ENCODE data around the gene DPYSL3. TPM values are rescaled to one million over a fixed set of nuclear protein-coding genes. Genes with fewer than 3 reads are reported as not detected.

Gene DPYSL3
- total RNA-seq, 2 donors from 2014 or later = 6.5 to 10.5 TPM

DNA sequence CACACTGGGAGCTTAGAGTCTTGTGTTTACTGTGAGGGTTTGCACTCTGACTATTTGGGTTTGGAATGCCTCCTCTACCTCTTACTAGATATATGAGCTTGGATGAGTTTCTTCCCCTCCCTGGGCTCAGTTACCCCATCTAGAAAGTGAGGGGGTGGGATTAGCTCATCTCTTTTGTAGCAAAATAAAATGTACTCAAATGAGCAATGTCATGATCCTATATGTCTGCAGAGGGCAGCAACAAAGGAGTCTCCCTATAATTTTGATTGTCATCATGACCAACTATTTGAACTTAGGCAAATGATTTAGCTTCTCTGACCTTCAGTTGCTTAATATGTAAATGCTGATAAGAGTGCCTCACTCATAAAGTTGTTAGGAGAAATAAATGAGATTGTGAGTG lies 109.0 kb downstream of the DPYSL3 start:
- Histone ChIP-seq H3K4me3 (no peak overlapping the region), H3K27me3 (no peaks in the 10 kb centered on the region), H3K36me3 (replicated peaks in 1 of 2; ENCODE audit: insufficient read depth in 1 of 2, low read depth in 2 of 2) (no peaks in the 10 kb centered on the region), H3K27ac (no peak overlapping the region), H3K4me1 (peaks cover 5% of the 10 kb centered on the region), H3K9me3 (no peaks in the 10 kb centered on the region)
- intact Hi-C loops (cut with DNase I) = no loop called here
- DNase-seq (no peak), ATAC-seq (no peak)
- TF ChIP-seq, protein P1, sequence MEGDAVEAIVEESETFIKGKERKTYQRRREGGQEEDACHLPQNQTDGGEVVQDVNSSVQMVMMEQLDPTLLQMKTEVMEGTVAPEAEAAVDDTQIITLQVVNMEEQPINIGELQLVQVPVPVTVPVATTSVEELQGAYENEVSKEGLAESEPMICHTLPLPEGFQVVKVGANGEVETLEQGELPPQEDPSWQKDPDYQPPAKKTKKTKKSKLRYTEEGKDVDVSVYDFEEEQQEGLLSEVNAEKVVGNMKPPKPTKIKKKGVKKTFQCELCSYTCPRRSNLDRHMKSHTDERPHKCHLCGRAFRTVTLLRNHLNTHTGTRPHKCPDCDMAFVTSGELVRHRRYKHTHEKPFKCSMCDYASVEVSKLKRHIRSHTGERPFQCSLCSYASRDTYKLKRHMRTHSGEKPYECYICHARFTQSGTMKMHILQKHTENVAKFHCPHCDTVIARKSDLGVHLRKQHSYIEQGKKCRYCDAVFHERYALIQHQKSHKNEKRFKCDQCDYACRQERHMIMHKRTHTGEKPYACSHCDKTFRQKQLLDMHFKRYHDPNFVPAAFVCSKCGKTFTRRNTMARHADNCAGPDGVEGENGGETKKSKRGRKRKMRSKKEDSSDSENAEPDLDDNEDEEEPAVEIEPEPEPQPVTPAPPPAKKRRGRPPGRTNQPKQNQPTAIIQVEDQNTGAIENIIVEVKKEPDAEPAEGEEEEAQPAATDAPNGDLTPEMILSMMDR (IDR thresholded peaks at IDR 0.05) = no peak
- TF ChIP-seq POLR2A (IDR thresholded peaks at IDR 0.05) = no peak

DNA sequence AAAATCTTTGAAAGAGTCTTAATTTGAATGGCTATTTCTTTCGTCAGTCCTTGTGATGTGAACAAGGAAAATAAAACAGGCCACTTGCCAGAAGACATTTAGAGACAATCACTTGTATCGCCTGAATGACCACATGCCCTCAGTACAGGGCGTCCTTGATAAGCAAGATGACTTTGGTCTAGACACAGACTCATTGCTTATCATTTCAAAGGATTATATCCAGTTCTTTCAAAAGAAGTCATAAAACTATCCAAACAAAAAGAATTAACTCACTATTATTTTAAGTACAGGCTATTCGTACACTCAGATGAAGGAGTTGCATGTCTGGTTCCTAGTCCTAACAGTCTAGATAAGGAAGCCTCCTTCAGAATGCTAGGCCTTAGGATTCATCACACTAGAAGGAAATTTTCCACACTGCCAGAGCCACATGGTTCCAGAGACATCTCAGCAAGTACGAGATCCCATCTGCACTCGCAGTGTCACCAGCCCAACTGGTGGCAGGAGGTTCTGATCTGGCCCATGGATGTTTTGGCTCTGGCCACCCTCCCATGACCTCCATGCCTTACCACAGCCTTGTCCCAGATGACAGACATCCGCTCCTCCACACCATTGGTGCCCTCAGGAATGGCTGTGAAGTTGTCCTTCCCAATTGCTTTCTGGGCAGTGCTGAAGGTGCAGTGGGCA lies 109.6 kb downstream of the DPYSL3 start:
- ATAC-seq (no peak), DNase-seq (no peak)
- no peaks in the 10 kb centered on the region for H3K9me3 ChIP-seq
- H3K4me3 ChIP-seq = no peak overlapping the region
- H3K4me1 ChIP-seq = peaks cover 5% of the 10 kb centered on the region
- WGBS, 2 donors = 80 to 88% methylated on average over 7 of the region's 7 CpGs
- H3K27me3 ChIP-seq = no peaks in the 10 kb centered on the region
- no peak overlapping the region for H3K27ac ChIP-seq
- no peak for TF ChIP-seq POLR2A (IDR thresholded peaks at IDR 0.05)
- TF ChIP-seq, protein P1 (IDR thresholded peaks at IDR 0.05) = no peak
- intact Hi-C loops (cut with DNase I) = no loop called here
- no peaks in the 10 kb centered on the region for H3K36me3 ChIP-seq (replicated peaks in 1 of 2; ENCODE audit: insufficient read depth in 1 of 2, low read depth in 2 of 2)

DNA sequence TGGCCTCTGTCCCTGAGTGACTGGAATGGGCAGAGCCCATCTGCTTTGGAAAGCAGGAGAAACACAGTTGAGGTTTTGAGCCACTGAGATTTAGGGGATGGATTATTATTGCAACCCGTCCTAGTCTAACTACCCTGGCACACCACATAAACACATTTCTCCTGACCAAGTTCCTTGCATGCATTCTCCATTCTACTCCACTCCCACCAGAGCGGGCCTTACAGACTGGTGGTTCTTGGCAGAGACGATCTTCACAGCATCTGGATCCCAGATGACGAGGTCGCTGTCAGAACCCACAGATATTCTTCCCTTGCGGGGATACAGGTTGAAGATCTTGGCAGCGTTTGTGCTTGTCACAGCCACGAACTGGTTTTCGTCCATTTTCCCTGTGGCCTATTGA lies 111.0 kb downstream of the DPYSL3 start:
- intact Hi-C loops (cut with DNase I) = loop anchor here (10.0 kb wide), 1 partner anchor 174 kb away; no protein-coding TSS in a partner anchor
- H3K27me3 ChIP-seq = no peaks in the 10 kb centered on the region
- TF ChIP-seq POLR2A (IDR thresholded peaks at IDR 0.05) = no peak
- TF ChIP-seq, protein P1 (IDR thresholded peaks at IDR 0.05) = no peak
- no peaks in the 10 kb centered on the region for H3K4me1 ChIP-seq
- H3K36me3 ChIP-seq (replicated peaks in 1 of 2; ENCODE audit: insufficient read depth in 1 of 2, low read depth in 2 of 2) = no peaks in the 10 kb centered on the region
- 79 to 83% methylated on average over 9 of the region's 9 CpGs for WGBS, 2 donors
- no peak overlapping the region for H3K4me3 ChIP-seq
- H3K9me3 ChIP-seq = no peaks in the 10 kb centered on the region
- DNase-seq = no peak
- no peak overlapping the region for H3K27ac ChIP-seq
- ATAC-seq = no peak

DNA sequence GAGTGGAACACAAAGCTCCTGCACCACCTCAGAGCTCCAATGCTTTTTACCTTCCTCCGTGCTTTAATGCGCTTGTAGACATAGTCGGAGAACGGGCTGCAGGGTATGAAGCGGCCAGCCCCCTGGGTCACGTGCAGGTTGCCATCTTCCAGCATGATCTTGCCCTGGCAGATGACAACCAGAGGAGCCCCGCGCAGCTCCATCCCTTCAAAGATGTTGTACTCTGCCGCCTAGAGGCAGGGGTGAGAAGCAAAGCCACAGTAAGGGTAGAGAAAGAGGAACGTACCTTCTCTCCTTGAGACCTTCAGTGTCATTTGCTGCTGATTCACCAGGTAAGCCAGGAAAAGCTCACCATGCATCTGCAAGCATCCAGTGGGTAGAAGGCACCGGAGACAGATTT lies 112.3 kb downstream of the DPYSL3 start:
- Histone ChIP-seq H3K4me1 (no peaks in the 10 kb centered on the region), H3K27ac (no peak overlapping the region), H3K4me3 (no peak overlapping the region), H3K9me3 (no peaks in the 10 kb centered on the region), H3K27me3 (no peaks in the 10 kb centered on the region), H3K36me3 (replicated peaks in 1 of 2; ENCODE audit: insufficient read depth in 1 of 2, low read depth in 2 of 2) (no peaks in the 10 kb centered on the region)
- 72 to 78% methylated on average over 11 of the region's 11 CpGs for WGBS, 2 donors
- DNase-seq = no peak
- intact Hi-C loops (cut with DNase I) = loop anchor here (10.0 kb wide), 1 partner anchor 173 kb away; no protein-coding TSS in a partner anchor
- ATAC-seq = no peak
- no peak for TF ChIP-seq POLR2A (IDR thresholded peaks at IDR 0.05)
- TF ChIP-seq, protein P1 (IDR thresholded peaks at IDR 0.05) = no peak

All from body of pancreas (tissue), 4 donors.